ENCODE data around the gene PFN4.

Gene PFN4

GRCh38 chr2:24123195-24123921, at the start of gene PFN4, which contains the start of gene FAM228B:
PFN4 (minus strand) TSS chr2:24123334; CDS start chr2:24122535, 799 bp downstream.
FAM228B (plus strand) TSS chr2:24123469; CDS start chr2:24124362, 893 bp downstream.
- DNase-seq (ENCODE audit: low read depth) = peak; percentile 87

- DNase-seq (ENCODE audit: low read depth) = no peak
Observed at GRCh38 chr2:24169023-24169422, 45.9 kb upstream of the PFN4 start.

- peak; percentile 5 for DNase-seq (ENCODE audit: low read depth)
Observed at GRCh38 chr2:24164416-24164973, 41.4 kb upstream of the PFN4 start.

GRCh38 chr2:24163601-24164000, 40.5 kb upstream of the PFN4 start:
- no peak for DNase-seq (ENCODE audit: low read depth)

- no peak for DNase-seq (ENCODE audit: low read depth)
Observed at GRCh38 chr2:24163186-24163585, 40.1 kb upstream of the PFN4 start.

GRCh38 chr2:24162494-24162893, 39.4 kb upstream of the PFN4 start:
- no peak for DNase-seq (ENCODE audit: low read depth)

- no peak for DNase-seq (ENCODE audit: low read depth)
Observed at GRCh38 chr2:24160761-24161160, 37.6 kb upstream of the PFN4 start.

- no peak for DNase-seq (ENCODE audit: low read depth)
Observed at GRCh38 chr2:24159708-24160107, 36.6 kb upstream of the PFN4 start.

- DNase-seq (ENCODE audit: low read depth) = no peak
Observed at GRCh38 chr2:24158131-24158530, 35.0 kb upstream of the PFN4 start.

GRCh38 chr2:24153478-24153877, 30.3 kb upstream of the PFN4 start:
- no peak for DNase-seq (ENCODE audit: low read depth)

GRCh38 chr2:24152413-24153197, 29.5 kb upstream of the PFN4 start:
- no peak for DNase-seq (ENCODE audit: low read depth)

- DNase-seq (ENCODE audit: low read depth) = no peak
Observed at GRCh38 chr2:24147364-24147763, 24.2 kb upstream of the PFN4 start.

GRCh38 chr2:24140305-24140704, 17.2 kb upstream of the PFN4 start:
- peak; percentile 30 for DNase-seq (ENCODE audit: low read depth)

- DNase-seq (ENCODE audit: low read depth) = no peak
Observed at GRCh38 chr2:24132543-24132942, 9.4 kb upstream of the PFN4 start.

- DNase-seq (ENCODE audit: low read depth) = no peak
Observed at GRCh38 chr2:24125956-24126355, 2.8 kb upstream of the PFN4 start.

- DNase-seq (ENCODE audit: low read depth) = peak; percentile 44
Observed at GRCh38 chr2:24123922-24124580, 917 bp upstream of the PFN4 start.

GRCh38 chr2:24122366-24123194, 554 bp downstream of the PFN4 start:
- peak; percentile 9 for DNase-seq (ENCODE audit: low read depth)

GRCh38 chr2:24121469-24121868, 1.7 kb downstream of the PFN4 start:
- no peak for DNase-seq (ENCODE audit: low read depth)

GRCh38 chr2:24121066-24121465, 2.1 kb downstream of the PFN4 start:
- no peak for DNase-seq (ENCODE audit: low read depth)

- no peak for DNase-seq (ENCODE audit: low read depth)
Observed at GRCh38 chr2:24117902-24118301, 5.2 kb downstream of the PFN4 start.

- DNase-seq (ENCODE audit: low read depth) = peak; percentile 31
Observed at GRCh38 chr2:24115057-24115456, 8.1 kb downstream of the PFN4 start.
